Lower lobe of right lung (tissue), 2 donors: Measurements from ENCODE around the gene GPR89B. TPM values are rescaled to one million over a fixed set of nuclear protein-coding genes. Genes with fewer than 3 reads are reported as not detected.
A peak's percentile ranks its signal among the peaks of the same experiment; 100 is the strongest.
"Not testable (repeated sequence)": the region's sequence is repeated elsewhere in the genome, so short reads cannot be mapped to it uniquely, and the experiment has no call there.

ENCODE experiments used
- ATAC-seq, 2 donors: fragments of 200-7000 bp; cut with Tn5 transposase; one replicate each; pipeline ENCODE4 v1.9.1; 2020 to 2022; ENCODE audit warnings: mild to moderate bottlenecking in 2 of 2, moderate library complexity in 2 of 2
- DNase-seq: peaks from one replicate; pipeline ENCODE4 v3.0.0-alpha.2; 2020
- H3K27ac ChIP-seq: fragments of 200-600 bp; one replicate; pipeline ENCODE4 v1.8.0; 2022
- H3K27me3 ChIP-seq: fragments of 200-600 bp; one replicate; pipeline ENCODE4 v1.8.0; 2022; ENCODE audit warnings: low read depth
- H3K36me3 ChIP-seq: fragments of 200-600 bp; one replicate; pipeline ENCODE4 v1.8.0; 2022; ENCODE audit warnings: mild to moderate bottlenecking
- H3K4me1 ChIP-seq: fragments of 200-600 bp; one replicate; pipeline ENCODE4 v1.8.0; 2022
- H3K4me3 ChIP-seq: fragments of 200-600 bp; one replicate; pipeline ENCODE4 v1.8.0; 2022; ENCODE audit warnings: mild to moderate bottlenecking
- H3K9me3 ChIP-seq: fragments of 200-600 bp; one replicate; pipeline ENCODE4 v1.8.0; 2022
- intact Hi-C: fragments of 100-400 bp; cut with DNase I; formaldehyde crosslinking; loops from one replicate; pipeline ENCODE4 v1.11.0; 2022
- long read RNA-seq: library from polyadenylated mRNA; unstranded; transcript quantifications from one replicate; pipeline ENCODE4 v2.0.0, GENCODE V29; 2021
- total RNA-seq: library from RNA; stranded (reverse); fragmentation: NEBNext Ultra II Directional; extraction: Animal tissue kit (Norgen Biotek cat#: 25700); gene quantifications from one replicate; pipeline ENCODE4 v1.2.1, GENCODE V29; 2021
- TF ChIP-seq, protein P1 (sequence below): fragments of 200-600 bp; IDR thresholded peaks from one replicate; pipeline ENCODE4 v1.8.0; 2022; ENCODE audit warnings: antibody characterized with exemption, mild to moderate bottlenecking
- donor health status: DM: no; HTN: yes; CAD: no; lungs with severe emphysema.

GPR89B gene
- total RNA-seq, result 9.8 TPM
- long read RNA-seq, partial matches to known transcripts, result 1 of 6 reads
- long read RNA-seq, other reads (novel, unspliced or antisense), result 3 of 6 reads

DNA sequence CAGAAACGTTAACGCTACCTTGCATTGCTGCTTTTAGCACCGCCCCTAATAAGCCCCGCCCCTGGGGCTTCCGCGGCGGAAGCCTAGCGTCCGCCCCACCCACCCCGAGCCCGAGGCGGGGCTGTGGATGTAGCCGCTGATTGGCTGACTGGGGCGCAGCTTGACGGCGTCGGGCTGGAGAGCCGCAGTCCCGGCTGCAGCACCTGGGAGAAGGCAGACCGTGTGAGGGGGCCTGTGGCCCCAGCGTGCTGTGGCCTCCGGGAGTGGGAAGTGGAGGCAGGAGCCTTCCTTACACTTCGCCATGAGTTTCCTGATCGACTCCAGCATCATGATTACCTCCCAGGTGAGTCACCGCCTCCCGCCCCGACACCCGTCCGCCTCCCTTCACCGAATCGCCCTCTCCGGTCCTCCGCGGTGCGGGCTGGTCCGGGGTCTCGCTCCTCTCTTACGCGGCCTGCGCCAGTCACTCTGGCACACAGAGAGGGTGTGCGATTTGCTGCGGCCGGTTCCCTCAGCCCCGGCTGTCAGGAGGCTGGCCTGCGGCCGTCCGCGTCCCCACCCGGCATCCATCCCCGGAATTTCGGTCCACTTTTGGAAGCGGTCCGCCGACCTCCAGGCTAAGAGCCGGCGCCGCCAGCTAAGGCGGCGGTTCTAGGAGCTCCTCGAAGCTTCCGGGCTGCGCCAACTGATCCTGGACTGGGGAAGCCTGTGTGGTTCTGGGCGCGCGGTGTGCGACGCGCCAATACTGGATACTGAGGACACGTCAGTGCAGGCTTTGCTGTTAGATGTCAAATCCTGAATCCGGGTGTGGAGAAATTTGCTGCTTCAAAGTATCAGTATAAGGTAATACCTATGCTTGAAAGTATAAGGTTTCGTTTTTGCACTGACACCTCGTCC lies at the start of gene GPR89B:
GPR89B (plus strand) TSS at position 185 of the 897 bp plus-strand sequence; CDS start at position 302, 117 bp downstream.
- H3K27me3 ChIP-seq, H3K36me3 ChIP-seq, H3K9me3 ChIP-seq, intact Hi-C loops: not testable (repeated sequence)
- DNase-seq (peak; percentile 97), ATAC-seq (peak; percentile 100)
- H3K4me1 ChIP-seq, result peaks cover 12% of the 10 kb centered on the region
- peak within 1 kb of the TSS; percentile 86 for H3K4me3 ChIP-seq
- H3K27ac ChIP-seq, result peak within 1 kb of the TSS; percentile 86

DNA sequence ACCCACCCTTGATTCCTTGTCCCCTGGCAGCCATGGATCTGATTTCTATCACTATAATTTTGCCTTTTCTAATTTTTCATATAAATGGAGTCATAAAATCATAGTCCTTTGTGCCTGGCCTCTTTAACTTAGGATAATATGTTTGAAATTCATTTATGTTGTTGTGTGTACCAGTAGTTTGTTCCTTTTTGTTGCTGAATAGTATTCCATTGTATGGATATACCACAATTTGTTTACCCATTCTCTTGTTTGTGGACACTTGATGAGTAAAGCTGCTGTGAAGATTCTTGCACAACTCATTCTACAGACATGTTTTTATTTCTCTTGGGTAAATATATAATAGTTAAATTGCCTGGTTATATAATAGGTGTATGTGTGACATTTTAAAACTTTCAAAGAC lies 48.3 kb upstream of the GPR89B start:
- TF ChIP-seq, protein P1, sequence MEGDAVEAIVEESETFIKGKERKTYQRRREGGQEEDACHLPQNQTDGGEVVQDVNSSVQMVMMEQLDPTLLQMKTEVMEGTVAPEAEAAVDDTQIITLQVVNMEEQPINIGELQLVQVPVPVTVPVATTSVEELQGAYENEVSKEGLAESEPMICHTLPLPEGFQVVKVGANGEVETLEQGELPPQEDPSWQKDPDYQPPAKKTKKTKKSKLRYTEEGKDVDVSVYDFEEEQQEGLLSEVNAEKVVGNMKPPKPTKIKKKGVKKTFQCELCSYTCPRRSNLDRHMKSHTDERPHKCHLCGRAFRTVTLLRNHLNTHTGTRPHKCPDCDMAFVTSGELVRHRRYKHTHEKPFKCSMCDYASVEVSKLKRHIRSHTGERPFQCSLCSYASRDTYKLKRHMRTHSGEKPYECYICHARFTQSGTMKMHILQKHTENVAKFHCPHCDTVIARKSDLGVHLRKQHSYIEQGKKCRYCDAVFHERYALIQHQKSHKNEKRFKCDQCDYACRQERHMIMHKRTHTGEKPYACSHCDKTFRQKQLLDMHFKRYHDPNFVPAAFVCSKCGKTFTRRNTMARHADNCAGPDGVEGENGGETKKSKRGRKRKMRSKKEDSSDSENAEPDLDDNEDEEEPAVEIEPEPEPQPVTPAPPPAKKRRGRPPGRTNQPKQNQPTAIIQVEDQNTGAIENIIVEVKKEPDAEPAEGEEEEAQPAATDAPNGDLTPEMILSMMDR, result no peak
- Histone ChIP-seq H3K36me3 (no peaks in the 10 kb centered on the region), H3K4me1 (no peaks in the 10 kb centered on the region), H3K4me3 (no peak overlapping the region), H3K9me3 (no peaks in the 10 kb centered on the region), H3K27ac (no peak overlapping the region), H3K27me3 (no peaks in the 10 kb centered on the region)
- DNase-seq (no peak), ATAC-seq (no peak)
- intact Hi-C loops, result no loop called here

DNA sequence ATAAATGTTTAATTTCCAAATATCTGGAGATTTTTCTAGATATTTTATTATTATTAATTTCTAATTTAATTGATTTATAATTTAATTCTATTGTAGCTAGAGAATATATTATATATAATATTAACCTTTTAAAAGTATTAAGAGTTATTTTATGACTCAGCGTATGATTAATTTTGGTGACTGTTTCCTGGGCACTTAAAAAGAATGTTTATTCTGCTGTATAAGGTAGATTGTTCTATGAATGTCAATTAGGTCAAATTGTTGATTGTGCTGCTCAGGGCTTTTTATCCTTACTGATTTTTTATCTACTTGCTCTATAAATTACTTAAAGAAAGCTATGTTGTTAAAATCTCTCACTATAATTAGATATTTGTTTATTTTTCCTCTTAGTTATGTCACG lies 45.7 kb upstream of the GPR89B start:
- DNase-seq, result no peak

DNA sequence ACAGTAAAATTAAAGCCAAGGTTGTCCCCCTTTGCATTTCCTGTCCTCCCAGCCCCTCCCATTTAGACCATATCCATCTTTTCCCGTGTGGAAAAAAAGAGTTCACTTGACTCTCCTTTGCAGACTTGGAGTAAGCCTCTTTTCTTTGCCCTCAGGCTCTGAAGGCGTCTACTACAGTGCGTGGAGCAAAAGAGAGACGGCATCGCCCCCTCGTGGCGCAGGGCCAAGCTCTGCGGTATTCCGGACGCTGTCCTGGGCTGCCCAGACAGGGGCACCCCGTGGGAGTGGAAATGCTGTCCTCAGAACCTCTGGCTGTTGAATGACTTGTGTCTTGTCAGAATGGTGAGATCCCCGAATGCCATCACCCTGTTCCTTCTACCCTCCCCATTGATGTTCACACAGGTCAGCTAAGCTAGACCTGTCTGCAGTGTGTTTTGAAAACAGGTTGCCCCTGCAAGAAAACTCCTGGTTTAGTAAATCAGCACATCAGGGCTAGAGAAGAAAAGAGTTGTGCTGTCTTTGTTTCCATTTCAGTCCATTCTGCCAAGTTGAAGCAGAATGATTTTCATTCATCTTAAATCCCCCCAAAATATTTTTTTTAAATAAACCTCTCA lies 37.9 kb upstream of the GPR89B start:
- ATAC-seq (peak; percentile 87 to 93), DNase-seq (peak; percentile 78)
- intact Hi-C loops, result loop anchor here (10.0 kb wide), 1 partner anchor 165 kb away; no protein-coding TSS in a partner anchor
- Histone ChIP-seq H3K27me3 (no peaks in the 10 kb centered on the region), H3K9me3 (no peaks in the 10 kb centered on the region), H3K27ac (no peak overlapping the region), H3K4me1 (peaks cover 6% of the 10 kb centered on the region), H3K36me3 (no peaks in the 10 kb centered on the region), H3K4me3 (no peak overlapping the region)
- TF ChIP-seq, protein P1, result peak; percentile 73

More for the DNA sequence above, 45.7 kb upstream of the GPR89B start:
- intact Hi-C loops, result no loop called here
- Histone ChIP-seq H3K9me3 (no peaks in the 10 kb centered on the region), H3K36me3 (no peaks in the 10 kb centered on the region), H3K4me1 (no peaks in the 10 kb centered on the region), H3K27me3 (no peaks in the 10 kb centered on the region), H3K4me3 (no peak overlapping the region), H3K27ac (no peak overlapping the region)
- ATAC-seq, result no peak
- TF ChIP-seq, protein P1, result no peak

DNA sequence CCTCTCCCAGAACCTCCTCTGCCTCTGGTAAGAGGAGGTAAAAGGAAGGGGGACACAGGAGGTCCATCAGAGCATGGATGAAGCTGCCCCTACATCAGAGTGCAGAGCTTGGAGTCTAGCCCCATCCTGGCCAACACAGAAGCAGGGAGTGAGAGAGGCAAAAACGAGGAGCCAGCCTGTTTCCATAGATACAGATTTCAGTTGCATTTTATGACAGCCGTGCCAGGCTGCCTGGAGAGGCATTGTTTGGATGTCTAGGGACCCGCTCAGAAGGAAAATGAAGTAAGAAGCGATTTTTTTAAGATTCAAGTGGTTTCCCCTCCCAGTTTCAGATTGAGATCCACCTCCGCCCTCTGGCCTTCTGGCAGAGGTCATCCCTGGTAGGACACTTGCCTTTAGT lies 37.1 kb upstream of the GPR89B start:
- no peak overlapping the region for H3K27ac ChIP-seq
- TF ChIP-seq, protein P1, result no peak
- no peaks in the 10 kb centered on the region for H3K9me3 ChIP-seq
- peaks cover 6% of the 10 kb centered on the region for H3K4me1 ChIP-seq
- no peaks in the 10 kb centered on the region for H3K36me3 ChIP-seq
- H3K4me3 ChIP-seq, result no peak overlapping the region
- no peaks in the 10 kb centered on the region for H3K27me3 ChIP-seq
- ATAC-seq, result no peak
- DNase-seq, result no peak
- intact Hi-C loops, result loop anchor here (10.0 kb wide), 1 partner anchor 166 kb away; no protein-coding TSS in a partner anchor
